Stimulated activated CD8-positive, alpha-beta memory T cell treated with anti-CD3 and anti-CD28 coated beads, Interleukin-15, amount 100 ng/mL, for 24 hours (primary cell): Measurements from ENCODE around the gene PXMP2.
"Not testable (repeated sequence)": the region's sequence is repeated elsewhere in the genome, so short reads cannot be mapped to it uniquely, and the experiment has no call there.

Source experiments
- DNase-seq: peaks from one replicate; pipeline ENCODE4 v3.0.0-alpha.2; 2020; ENCODE audit warnings: low read depth

Gene PXMP2

DNA sequence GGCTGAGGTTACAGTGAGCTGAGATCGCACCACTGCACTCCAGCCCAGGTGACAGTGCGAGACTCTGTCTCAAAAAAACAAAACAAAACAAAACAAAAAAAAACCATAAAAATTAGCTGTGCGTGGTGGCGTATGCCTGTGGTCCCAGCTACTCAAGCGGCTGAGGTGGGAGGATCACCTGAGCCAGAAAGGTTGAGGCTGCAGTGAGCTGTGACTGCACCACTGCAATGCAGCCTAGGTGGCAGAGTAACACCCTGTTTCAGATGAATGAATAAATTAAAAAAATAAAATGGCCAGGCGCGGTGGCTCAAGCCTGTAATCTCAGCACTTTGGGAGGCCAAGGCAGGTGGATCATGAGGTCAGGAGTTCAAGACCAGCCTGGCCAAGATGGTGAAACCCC lies 66.3 kb downstream of the PXMP2 start:
- DNase-seq = not testable (repeated sequence)

DNA sequence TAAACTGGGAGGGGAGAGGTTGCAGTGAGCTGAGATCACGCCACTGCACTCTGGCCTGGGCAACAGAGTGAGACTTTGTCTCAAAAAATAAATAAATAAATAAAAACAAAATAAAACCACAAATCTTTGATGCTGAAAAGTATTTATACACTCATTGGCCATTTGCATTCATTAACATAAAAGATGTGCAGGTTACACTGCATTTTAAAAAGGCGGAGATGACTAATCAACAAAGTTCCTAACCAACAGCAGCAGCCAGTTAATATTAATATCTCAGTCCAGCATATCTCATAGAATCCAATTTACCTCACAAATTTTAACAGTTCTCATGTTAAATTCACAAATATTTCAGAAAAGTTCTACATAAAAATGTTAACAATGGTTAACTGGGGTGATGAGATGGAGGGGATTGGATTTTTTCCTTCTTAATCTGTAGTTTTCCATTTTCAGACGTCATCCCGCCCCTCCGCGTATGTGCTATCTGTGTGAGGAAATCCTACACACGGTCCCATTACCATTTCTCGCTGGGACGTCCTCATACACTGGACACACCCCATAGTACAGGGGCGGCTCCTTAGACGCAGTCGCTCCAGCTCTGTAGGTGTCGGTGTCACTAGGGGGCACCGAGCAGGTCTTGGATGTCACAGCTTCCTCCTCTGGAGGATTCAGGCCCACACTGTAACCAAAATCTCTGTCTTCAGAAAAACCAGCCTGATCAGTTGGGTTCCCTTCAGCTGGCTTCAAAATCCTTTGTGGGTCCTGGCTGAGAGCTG lies 67.0 kb downstream of the PXMP2 start:
- DNase-seq = no peak
